B cell (primary cell): Measurements from ENCODE around the gene NPFFR1. TPM values are rescaled to one million over a fixed set of nuclear protein-coding genes. Genes with fewer than 3 reads are reported as not detected.

Experiments
- ATAC-seq: fragments of 200-7000 bp; cut with Tn5 transposase; one replicate; pipeline ENCODE4 v1.10.0; 2021; ENCODE audit warnings: low read depth, mild to moderate bottlenecking, moderate number of reproducible peaks, moderate library complexity
- CTCF ChIA-PET: fragments of 350-600 bp; sonication (Branson Sonifier 250); formaldehyde crosslinking; loops from one replicate; lab custom pipeline; 2021; ENCODE audit warnings: antibody characterized with exemption, inconsistent platforms; lab: Charles Lee
- POLR2A ChIA-PET: fragments of 350-600 bp; sonication (Branson Sonifier 250); formaldehyde crosslinking; loops from one replicate; lab custom pipeline; 2021; ENCODE audit warnings: antibody characterized with exemption; lab: Charles Lee
- DNase-seq: peaks from one replicate; pipeline ENCODE4 v3.0.0; 2013
- H2AFZ ChIP-seq: 2 replicates; pipeline ENCODE4 v1.6.1; 2012; ENCODE audit warnings: mild to moderate bottlenecking, low read depth, low read length; ENCODE audit not compliant: insufficient read depth, poor library complexity, severe bottlenecking
- H3K27ac ChIP-seq, 2 donors: 1 replicate in 1 of 2; 2 replicates in 1 of 2; pipeline ENCODE4 v1.5.1; 2012 to 2013; ENCODE audit warnings: low read length in 2 of 2, mild to moderate bottlenecking in 2 of 2, moderate library complexity in 1 of 2
- H3K27me3 ChIP-seq, 4 experiments: fragments of 200-600 bp in 1 of 4; sonication (generic) in 1 of 4; replicated peaks in 1 of 4; 1 replicate in 2 of 4; 2 replicates in 2 of 4; pipeline versions ENCODE4 v1.6.1 to v1.7.0; 2013 to 2016; ENCODE audit warnings: low read length in 3 of 4, mild to moderate bottlenecking in 2 of 4, mixed read lengths in 1 of 4, moderate library complexity in 1 of 4; ENCODE audit not compliant: insufficient read depth in 4 of 4, control insufficient read depth in 3 of 4; ENCODE audit errors: control extremely low read depth in 1 of 4
- H3K36me3 ChIP-seq, 2 experiments: replicated peaks in 1 of 2; 1 replicate in 1 of 2; 2 replicates in 1 of 2; pipeline versions ENCODE4 v1.6.1 to v1.7.1; 2013; ENCODE audit warnings: low read length in 1 of 2; ENCODE audit not compliant: insufficient read depth in 2 of 2, control insufficient read depth in 1 of 2; ENCODE audit errors: control extremely low read depth in 1 of 2, extremely low read depth in 1 of 2
- H3K4me1 ChIP-seq, 2 donors: fragments of 200-600 bp in 1 of 2; sonication (generic) in 1 of 2; 1 replicate in 1 of 2; 2 replicates in 1 of 2; pipeline versions ENCODE4 v1.5.1 to v1.6.1; 2013 to 2017; ENCODE audit warnings: low read length in 2 of 2; ENCODE audit not compliant: control insufficient read depth in 2 of 2, insufficient read depth in 2 of 2
- H3K4me2 ChIP-seq: replicated peaks from 2 replicates; pipeline ENCODE3; 2012; ENCODE audit warnings: mild to moderate bottlenecking, low read depth, low read length; ENCODE audit not compliant: poor library complexity, severe bottlenecking
- H3K4me3 ChIP-seq, 5 experiments: fragments of 200-600 bp in 1 of 5; sonication (generic) in 1 of 5; 1 replicate in 3 of 5; 2 replicates in 2 of 5; pipeline versions ENCODE4 v1.5.1 to v1.7.0; 2011 to 2016; ENCODE audit warnings: low read length in 4 of 5, mild to moderate bottlenecking in 4 of 5, low read depth in 2 of 5, control low read depth in 1 of 5, moderate library complexity in 1 of 5; ENCODE audit not compliant: insufficient read depth in 1 of 5; ENCODE audit errors: control extremely low read depth in 1 of 5, extremely low read depth in 1 of 5
- H3K79me2 ChIP-seq: fragments of 200-600 bp; sonication (generic); one replicate; pipeline ENCODE4 v1.6.0; 2016; ENCODE audit warnings: low read length; ENCODE audit not compliant: control insufficient read depth, insufficient read depth
- H3K9ac ChIP-seq: fragments of 200-600 bp; sonication (generic); 2 replicates; pipeline ENCODE4 v1.6.1; 2017; ENCODE audit warnings: mild to moderate bottlenecking, low read length, moderate library complexity
- H3K9me3 ChIP-seq, 3 donors: one replicate each; pipeline versions ENCODE4 v1.6.1 to v1.7.1; 2013; ENCODE audit warnings: low read length in 2 of 3; ENCODE audit not compliant: control insufficient read depth in 2 of 3, insufficient read depth in 1 of 3; ENCODE audit errors: control extremely low read depth in 1 of 3
- H4K20me1 ChIP-seq: 2 replicates; pipeline ENCODE4 v1.6.0; 2012; ENCODE audit warnings: mild to moderate bottlenecking, low read length; ENCODE audit not compliant: insufficient read depth, control insufficient read depth, poor library complexity, severe bottlenecking
- H3K27ac Mint-ChIP-seq: one replicate; pipeline ENCODE4 v1.8.0; 2021; ENCODE audit warnings: mixed read lengths
- H3K27me3 Mint-ChIP-seq: one replicate; pipeline ENCODE4 v1.8.0; 2021; ENCODE audit warnings: mixed read lengths
- H3K4me1 Mint-ChIP-seq: one replicate; pipeline ENCODE4 v1.8.0; 2021; ENCODE audit warnings: mixed read lengths
- H3K4me3 Mint-ChIP-seq: one replicate; pipeline ENCODE4 v1.8.0; 2021; ENCODE audit warnings: mixed read lengths
- H3K9me3 Mint-ChIP-seq: one replicate; pipeline ENCODE4 v1.8.0; 2022; ENCODE audit warnings: mixed read lengths; ENCODE audit not compliant: insufficient read depth
- EZH2 ChIP-seq: IDR thresholded peaks from 2 replicates; pipeline ENCODE4 v1.6.1; 2012; ENCODE audit warnings: borderline replicate concordance, low read depth, mild to moderate bottlenecking, moderate library complexity, low read length; ENCODE audit not compliant: insufficient read depth, poor library complexity, severe bottlenecking
- WGBS: methylation state at CpG from one replicate; pipeline ENCODE4 v1.1.5; 2013; ENCODE audit warnings: missing lambda C conversion rate; ENCODE audit not compliant: insufficient coverage; 5-methylcytosine and 5-hydroxymethylcytosine counted together
- intact Hi-C: fragments of 100-400 bp; cut with micrococcal nuclease; formaldehyde crosslinking; loops from one replicate; pipeline ENCODE4 v1.10.0; 2022
- polyA plus RNA-seq: library from polyadenylated mRNA; depleted of rRNA; stranded (reverse); fragments of >200 nt; gene quantifications from 2 replicates; pipeline ENCODE4 v1.2.3, GENCODE V29; 2012
- total RNA-seq, 2 donors: library from RNA; stranded (reverse); fragments of 120-200 nt in 1 of 2; gene quantifications; 1 replicate in 1 of 2; 2 replicates in 1 of 2; pipeline versions ENCODE4 v1.2.3 to v1.2.4, GENCODE V29; 2013 to 2022
- TF ChIP-seq, protein P1 (sequence below): fragments of 200-600 bp; IDR thresholded peaks from one replicate; pipeline ENCODE4 v1.8.0; 2022; ENCODE audit warnings: antibody characterized with exemption, mild to moderate bottlenecking

NPFFR1 gene
- total and polyA plus RNA-seq, 2 donors (not counting 1 experiment from before 2014, with no cell fraction given), result not detected

DNA sequence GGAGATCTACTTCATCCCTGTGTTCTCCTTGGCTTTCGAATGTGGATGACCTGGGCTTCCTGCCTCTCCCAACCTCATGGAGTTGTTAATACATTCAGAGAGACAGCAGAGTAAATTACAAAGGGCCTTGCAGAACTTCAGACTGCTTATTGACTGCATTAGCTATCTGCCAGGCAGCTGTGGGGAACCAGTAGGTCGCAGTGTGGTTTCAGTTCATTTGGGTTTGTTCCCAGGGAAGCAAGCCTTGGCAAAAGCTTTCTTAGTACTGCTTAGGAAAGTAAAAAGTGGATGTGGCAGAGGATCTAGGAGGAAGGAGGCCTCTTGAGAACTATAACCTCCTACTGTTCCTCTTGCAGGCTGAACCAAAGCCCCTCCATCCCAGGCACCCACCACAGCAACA, 9.2 kb downstream of the NPFFR1 start:
- Histone ChIP-seq H3K27ac (no peak overlapping the region), H3K9me3 (peaks cover 0 to 3% (median 0%) of the 10 kb centered on the region in 3 donors), H3K27me3 (no peaks in the 10 kb centered on the region), H3K4me1 (peaks cover 6 to 11% of the 10 kb centered on the region in 2 donors), H3K4me2 (no peak overlapping the region), H2AFZ (no peak overlapping the region), H3K36me3 (no peaks in the 10 kb centered on the region), H3K4me3 (no peak overlapping the region), H4K20me1 (no peaks in the 10 kb centered on the region), H3K79me2 (no peaks in the 10 kb centered on the region), H3K9ac (no peak overlapping the region)
- intact Hi-C loops, result no loop called here
- no peak overlapping the region for H3K4me3 Mint-ChIP-seq
- no peak overlapping the region for H3K27ac Mint-ChIP-seq
- no peak for TF ChIP-seq EZH2
- TF ChIP-seq, protein P1, sequence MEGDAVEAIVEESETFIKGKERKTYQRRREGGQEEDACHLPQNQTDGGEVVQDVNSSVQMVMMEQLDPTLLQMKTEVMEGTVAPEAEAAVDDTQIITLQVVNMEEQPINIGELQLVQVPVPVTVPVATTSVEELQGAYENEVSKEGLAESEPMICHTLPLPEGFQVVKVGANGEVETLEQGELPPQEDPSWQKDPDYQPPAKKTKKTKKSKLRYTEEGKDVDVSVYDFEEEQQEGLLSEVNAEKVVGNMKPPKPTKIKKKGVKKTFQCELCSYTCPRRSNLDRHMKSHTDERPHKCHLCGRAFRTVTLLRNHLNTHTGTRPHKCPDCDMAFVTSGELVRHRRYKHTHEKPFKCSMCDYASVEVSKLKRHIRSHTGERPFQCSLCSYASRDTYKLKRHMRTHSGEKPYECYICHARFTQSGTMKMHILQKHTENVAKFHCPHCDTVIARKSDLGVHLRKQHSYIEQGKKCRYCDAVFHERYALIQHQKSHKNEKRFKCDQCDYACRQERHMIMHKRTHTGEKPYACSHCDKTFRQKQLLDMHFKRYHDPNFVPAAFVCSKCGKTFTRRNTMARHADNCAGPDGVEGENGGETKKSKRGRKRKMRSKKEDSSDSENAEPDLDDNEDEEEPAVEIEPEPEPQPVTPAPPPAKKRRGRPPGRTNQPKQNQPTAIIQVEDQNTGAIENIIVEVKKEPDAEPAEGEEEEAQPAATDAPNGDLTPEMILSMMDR, result no peak
- H3K4me1 Mint-ChIP-seq, result peaks cover 15% of the 10 kb centered on the region
- peaks cover 2% of the 10 kb centered on the region for H3K9me3 Mint-ChIP-seq
- no peak for ATAC-seq
- WGBS, result 86% methylated on average over 1 of the region's 2 CpGs
- POLR2A ChIA-PET, result no interaction called here
- no peak for DNase-seq
- no peaks in the 10 kb centered on the region for H3K27me3 Mint-ChIP-seq
- CTCF ChIA-PET, result interaction anchor here (16.5 kb wide), 1 partner anchor 90 kb away, joined by 185 read pairs; no protein-coding TSS in a partner anchor

DNA sequence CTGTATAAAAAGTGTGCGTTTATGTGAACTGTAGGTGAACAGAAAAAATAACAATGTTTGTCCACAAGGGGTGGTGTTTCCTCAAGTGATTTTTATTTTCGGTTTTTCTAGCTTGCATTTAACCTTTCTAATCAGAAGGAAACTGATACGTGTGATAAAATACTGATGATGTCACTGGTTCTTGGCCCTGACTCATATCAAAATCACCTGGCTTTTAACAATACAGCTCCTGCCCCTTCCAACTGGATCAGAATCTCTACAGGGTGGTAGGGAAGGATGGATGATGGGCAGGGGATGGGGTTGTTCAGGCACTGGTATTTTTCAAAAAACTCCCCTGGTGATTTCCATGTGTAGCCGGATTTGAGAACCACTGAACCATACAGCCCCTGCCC, 10.9 kb downstream of the NPFFR1 start:
- ATAC-seq (peak; percentile 67), DNase-seq (peak; percentile 65)
- Histone ChIP-seq H4K20me1 (no peaks in the 10 kb centered on the region), H3K9ac (peak overlapping the region; percentile 41), H3K4me1 (peaks cover 6 to 11% of the 10 kb centered on the region in 2 donors), H3K27ac (no peak overlapping the region), H3K27me3 (no peaks in the 10 kb centered on the region), H3K79me2 (no peaks in the 10 kb centered on the region), H2AFZ (peak overlapping the region; percentile 64), H3K9me3 (peaks cover 0 to 3% (median 0%) of the 10 kb centered on the region in 3 donors), H3K4me2 (peak overlapping the region; percentile 56), H3K36me3 (no peaks in the 10 kb centered on the region), H3K4me3 (peak overlapping the region in 1 of 5 experiments; percentile 44)
- Mint-ChIP-seq H3K27ac (peak overlapping the region; percentile 57), H3K4me3 (peak overlapping the region; percentile 54), H3K27me3 (no peaks in the 10 kb centered on the region), H3K9me3 (peaks cover 2% of the 10 kb centered on the region), H3K4me1 (peaks cover 15% of the 10 kb centered on the region)
- intact Hi-C loops, result loop anchor here (1.0 kb wide), 2 partner anchors 40 to 91 kb away; partner anchors contain the start of gene PPA1
- CTCF ChIA-PET, result interaction anchor here (0.8 to 16.5 kb wide), 15 partner anchors 9 to 103 kb away, joined by 3 to 185 read pairs (median 4); partner anchors contain the start of genes PPA1 and SAR1A
- POLR2A ChIA-PET, result no interaction called here
- TF ChIP-seq, protein P1, result peak; percentile 71
- TF ChIP-seq EZH2, result no peak
- no CpG with 5 or more reads among the region's 4 CpGs for WGBS
